GM23338 (cell line): ENCODE results near the gene BTC.

Experiments used
- EZH2 ChIP-seq: fragments of 200-600 bp; sonication (generic); IDR thresholded peaks from one replicate; pipeline ENCODE4 v1.8.0; 2017; ENCODE audit warnings: antibody characterized with exemption, mild to moderate bottlenecking, low read depth; ENCODE audit not compliant: unreplicated experiment
- EZH2phosphoT487 ChIP-seq: fragments of 200-600 bp; sonication (generic); IDR thresholded peaks from one replicate; pipeline ENCODE4 v1.8.1; 2018; ENCODE audit warnings: antibody characterized with exemption; ENCODE audit not compliant: unreplicated experiment
- NANOG ChIP-seq: IDR thresholded peaks from 2 replicates; pipeline ENCODE4 v1.6.1; 2016; ENCODE audit warnings: antibody characterized with exemption, borderline replicate concordance
- REST ChIP-seq: IDR thresholded peaks from one replicate; pipeline ENCODE4 v1.6.1; 2018; ENCODE audit warnings: antibody characterized with exemption; ENCODE audit not compliant: unreplicated experiment
- TF ChIP-seq, protein P1 (sequence below), 2 experiments: fragments of 200-600 bp in 1 of 2; sonication (generic) in 1 of 2; conservative IDR thresholded peaks; 2 replicates each; pipeline versions ENCODE4 v1.5.1 to v1.6.1; 2016 to 2017; ENCODE audit warnings: antibody characterized with exemption in 2 of 2, low read depth in 2 of 2, mild to moderate bottlenecking in 2 of 2, moderate library complexity in 1 of 2

- TF ChIP-seq, protein P1, sequence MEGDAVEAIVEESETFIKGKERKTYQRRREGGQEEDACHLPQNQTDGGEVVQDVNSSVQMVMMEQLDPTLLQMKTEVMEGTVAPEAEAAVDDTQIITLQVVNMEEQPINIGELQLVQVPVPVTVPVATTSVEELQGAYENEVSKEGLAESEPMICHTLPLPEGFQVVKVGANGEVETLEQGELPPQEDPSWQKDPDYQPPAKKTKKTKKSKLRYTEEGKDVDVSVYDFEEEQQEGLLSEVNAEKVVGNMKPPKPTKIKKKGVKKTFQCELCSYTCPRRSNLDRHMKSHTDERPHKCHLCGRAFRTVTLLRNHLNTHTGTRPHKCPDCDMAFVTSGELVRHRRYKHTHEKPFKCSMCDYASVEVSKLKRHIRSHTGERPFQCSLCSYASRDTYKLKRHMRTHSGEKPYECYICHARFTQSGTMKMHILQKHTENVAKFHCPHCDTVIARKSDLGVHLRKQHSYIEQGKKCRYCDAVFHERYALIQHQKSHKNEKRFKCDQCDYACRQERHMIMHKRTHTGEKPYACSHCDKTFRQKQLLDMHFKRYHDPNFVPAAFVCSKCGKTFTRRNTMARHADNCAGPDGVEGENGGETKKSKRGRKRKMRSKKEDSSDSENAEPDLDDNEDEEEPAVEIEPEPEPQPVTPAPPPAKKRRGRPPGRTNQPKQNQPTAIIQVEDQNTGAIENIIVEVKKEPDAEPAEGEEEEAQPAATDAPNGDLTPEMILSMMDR (conservative IDR thresholded peaks at IDR 0.05; ENCODE audit: low read depth in 2 of 2), result no peak
- no peak for TF ChIP-seq EZH2phosphoT487
- TF ChIP-seq REST, result no peak
- no peak for TF ChIP-seq EZH2
- no peak for TF ChIP-seq NANOG
These were observed 77.9 kb downstream of the BTC start for GRCh38 chr4:74716436-74716765.
